ENCODE results near the gene SASS6. TPM values are rescaled to one million over a fixed set of nuclear protein-coding genes. Genes with fewer than 3 reads are reported as not detected.

Gene SASS6
- total RNA-seq, 1 donor from 2014 or later, result 2.4 TPM

GRCh38 chr1:100045206-100045605, 87.5 kb downstream of the SASS6 start:
- Histone ChIP-seq H3K27ac (no peak overlapping the region), H3K36me3 (no peaks in the 10 kb centered on the region), H3K9me3 (no peaks in the 10 kb centered on the region), H3K4me1 (peaks cover 8% of the 10 kb centered on the region), H3K27me3 (no peaks in the 10 kb centered on the region), H3K4me3 (no peak overlapping the region)
- ATAC-seq, result no peak
- DNase-seq, result no peak
- TF ChIP-seq CTCF (IDR thresholded peaks at IDR 0.05), result no peak
- intact Hi-C loops (cut with DNase I), result no loop called here

GRCh38 chr1:100039591-100039990, 93.1 kb downstream of the SASS6 start:
- DNase-seq (no peak), ATAC-seq (no peak)
- H3K4me1 ChIP-seq, result peaks cover 15% of the 10 kb centered on the region
- H3K27ac ChIP-seq, result peak overlapping the region; percentile 98
- TF ChIP-seq CTCF (IDR thresholded peaks at IDR 0.05), result no peak
- intact Hi-C loops (cut with DNase I), result no loop called here
- H3K36me3 ChIP-seq, result no peaks in the 10 kb centered on the region
- peak overlapping the region; percentile 89 for H3K4me3 ChIP-seq
- H3K9me3 ChIP-seq, result no peaks in the 10 kb centered on the region
- no peaks in the 10 kb centered on the region for H3K27me3 ChIP-seq

- Histone ChIP-seq H3K27me3 (no peaks in the 10 kb centered on the region), H3K27ac (peak overlapping the region; percentile 98), H3K4me3 (peak overlapping the region; percentile 89), H3K36me3 (no peaks in the 10 kb centered on the region), H3K4me1 (peaks cover 15% of the 10 kb centered on the region), H3K9me3 (no peaks in the 10 kb centered on the region)
- intact Hi-C loops (cut with DNase I), result no loop called here
- peak; percentile 78 for ATAC-seq
- no peak for TF ChIP-seq CTCF (IDR thresholded peaks at IDR 0.05)
- DNase-seq, result peak; percentile 84
Measured at GRCh38 chr1:100038660-100039287, 94.0 kb downstream of the SASS6 start.

- Histone ChIP-seq H3K4me3 (peak overlapping the region; percentile 89), H3K27me3 (no peaks in the 10 kb centered on the region), H3K9me3 (no peaks in the 10 kb centered on the region), H3K4me1 (peaks cover 15% of the 10 kb centered on the region), H3K27ac (peak overlapping the region; percentile 98), H3K36me3 (no peaks in the 10 kb centered on the region)
- DNase-seq (peak; percentile 96), ATAC-seq (peak; percentile 98)
- intact Hi-C loops (cut with DNase I), result no loop called here
- no peak for TF ChIP-seq CTCF (IDR thresholded peaks at IDR 0.05)
Measured at GRCh38 chr1:100037927-100038659, 94.6 kb downstream of the SASS6 start.

DNA sequence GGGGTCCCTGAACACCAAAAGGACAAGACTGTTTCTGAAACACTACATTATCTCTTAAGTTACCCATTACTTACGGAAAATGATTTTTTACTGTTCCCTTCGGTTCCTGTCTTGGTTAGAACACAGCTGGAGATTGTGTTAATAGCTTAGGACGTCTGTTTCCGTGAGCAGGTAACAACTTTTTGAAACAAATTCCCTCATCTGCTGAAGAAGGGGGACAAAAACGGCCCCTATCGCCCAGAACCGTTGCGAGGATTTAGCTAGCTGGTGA, 95.1 kb downstream of the SASS6 start:
- no peak for ATAC-seq
- intact Hi-C loops (cut with DNase I), result no loop called here

More for the DNA sequence above, 95.1 kb downstream of the SASS6 start:
- no peak for TF ChIP-seq CTCF (IDR thresholded peaks at IDR 0.05)
- H3K27ac ChIP-seq, result peak overlapping the region; percentile 98
- H3K36me3 ChIP-seq, result no peaks in the 10 kb centered on the region
- no peak for DNase-seq
- H3K9me3 ChIP-seq, result no peaks in the 10 kb centered on the region
- H3K4me1 ChIP-seq, result peaks cover 15% of the 10 kb centered on the region
- H3K27me3 ChIP-seq, result no peaks in the 10 kb centered on the region
- H3K4me3 ChIP-seq, result peak overlapping the region; percentile 89
